ENCODE measurements around the gene SUFU. TPM values are rescaled to one million over a fixed set of nuclear protein-coding genes. Genes with fewer than 3 reads are reported as not detected.

SUFU gene
- total and polyA plus RNA-seq, 2 of the 4 experiments (the other 2 are of a cell fraction) = 2.2 to 11.0 TPM

GRCh38 chr10:102657984-102658724 lies 154.4 kb downstream of the SUFU start:
- H3K14ac ChIP-seq (replicated peaks; ENCODE audit: low read depth, low read length) = no peak overlapping the region
- peaks cover 70% of the 10 kb centered on the region for H4K20me1 ChIP-seq (ENCODE audit: insufficient read depth, low read length)
- DNase-seq = peak; percentile 51
- no peak overlapping the region for H4K8ac ChIP-seq (ENCODE audit: low read depth in 2 of 2, low read length in 2 of 2)
- no peak overlapping the region for H2BK5ac ChIP-seq (ENCODE audit: low read depth, low read length, poor library complexity, severe bottlenecking)
- H3K9ac ChIP-seq (ENCODE audit: low read depth, low read length) = no peak overlapping the region
- H2BK15ac ChIP-seq (ENCODE audit: low read depth, low read length) = no peak overlapping the region
- intact Hi-C loops (cut with micrococcal nuclease) = no loop called here
- TF ChIP-seq NFE2L2 (IDR thresholded peaks at IDR 0.05; ENCODE audit: low read depth, low read length) (no peak), MAZ (IDR thresholded peaks at IDR 0.05; ENCODE audit: borderline replicate concordance, low read depth, low read length) (no peak), RFX5 (IDR thresholded peaks at IDR 0.05; ENCODE audit: low read depth, low read length) (no peak), CHD1 (IDR thresholded peaks at IDR 0.05; ENCODE audit: low read depth, low read length) (no peak)
- no peak overlapping the region for H3K4me3 ChIP-seq (ENCODE audit: insufficient read depth, low read depth, low read length)
- no peak overlapping the region for H3K4me2 ChIP-seq (ENCODE audit: low read depth, low read length)
- H3K36me3 ChIP-seq (ENCODE audit: control insufficient read depth, insufficient read depth, low read length) = peaks cover 54% of the 10 kb centered on the region
- POLR2A ChIA-PET (ENCODE audit: unreplicated experiment) = no interaction called here
- no TSS peak for BruUV-seq (replicated peaks)
- H2BK20ac ChIP-seq (ENCODE audit: low read depth, low read length) = no peak overlapping the region
- no peak overlapping the region for H3K56ac ChIP-seq (ENCODE audit: extremely low read depth, insufficient read depth, low read length)
- dilution Hi-C loops (cut with HindIII; ENCODE audit: low sequenced_read_pairs, unreplicated experiment) = no loop called here
- H3K18ac ChIP-seq (ENCODE audit: low read depth, low read length) = no peak overlapping the region
- no peak overlapping the region for H3K4ac ChIP-seq (ENCODE audit: low read depth, low read length)
- H3K27ac ChIP-seq (ENCODE audit: insufficient read depth, low read length) = no peak overlapping the region
- H4K5ac ChIP-seq (ENCODE audit: low read depth, low read length) = no peak overlapping the region
- no peak overlapping the region for H4K91ac ChIP-seq (ENCODE audit: insufficient read depth, low read depth, low read length)
- WGBS, 2 experiments (ENCODE audit: extremely low coverage in 2 of 2, insufficient read length in 1 of 2) = 33% methylated on average over 3 of the region's 13 CpGs; no CpG with 5 or more reads in 1 of the 2 experiments
- H3K9me1 ChIP-seq (ENCODE audit: insufficient read depth, low read length) = peaks cover 27% of the 10 kb centered on the region
- H3K4me1 ChIP-seq (ENCODE audit: control insufficient read depth, insufficient read depth, low read length) = peaks cover 16% of the 10 kb centered on the region
- no peak overlapping the region for H2BK120ac ChIP-seq (ENCODE audit: low read depth, low read length)
- H3K9me3 ChIP-seq (ENCODE audit: control insufficient read depth, insufficient read depth, low read length) = no peaks in the 10 kb centered on the region
- no peak overlapping the region for H2AK5ac ChIP-seq (ENCODE audit: low read depth, low read length)
- ATAC-seq (ENCODE audit: low read depth) = no peak
- peaks cover 10 to 73% of the 10 kb centered on the region in 2 experiments for H3K79me1 ChIP-seq (ENCODE audit: low read depth in 1 of 2, low read length in 2 of 2)
- CTCF ChIA-PET = no interaction called here
- no peak overlapping the region for H2AFZ ChIP-seq (replicated peaks; ENCODE audit: low read length, poor library complexity)
- H3K23ac ChIP-seq (ENCODE audit: low read depth, low read length) = no peak overlapping the region
- in situ Hi-C loops (cut with MboI; ENCODE audit: low sequenced_read_pairs) = no loop called here
- no peaks in the 10 kb centered on the region for H3K27me3 ChIP-seq (ENCODE audit: control insufficient read depth, insufficient read depth, low read length)
- H2AK9ac ChIP-seq (replicated peaks; ENCODE audit: low read depth, low read length, poor library complexity) = no peak overlapping the region

All from IMR-90 (cell line).